HG03159 (cell line): ENCODE data around the gene CIB1.
A peak's percentile ranks its signal among the peaks of the same experiment; 100 is the strongest.
"Not testable (repeated sequence)": the region's sequence is repeated elsewhere in the genome, so short reads cannot be mapped to it uniquely, and the experiment has no call there.

Source experiments
- ATAC-seq: cut with Tn5 transposase; IDR thresholded peaks from one replicate; pipeline ENCODE4 v1.9.1; 2021; ENCODE audit warnings: mild to moderate bottlenecking, moderate library complexity; ENCODE audit not compliant: unreplicated experiment

Gene CIB1

GRCh38 chr15:90233387-90234095 is at the start of gene CIB1:
TSS of gene CIB1 (minus strand) at chr15:90233941. CDS start at chr15:90233885, 56 bp downstream.
- peak; percentile 90 for ATAC-seq

- ATAC-seq: not testable (repeated sequence)
Measured at GRCh38 chr15:90281637-90282036, 47.9 kb upstream of the CIB1 start.

GRCh38 chr15:90280743-90281142 is 47.0 kb upstream of the CIB1 start:
- ATAC-seq: not testable (repeated sequence)

- not testable (repeated sequence) for ATAC-seq
Measured at GRCh38 chr15:90278467-90278866, 44.7 kb upstream of the CIB1 start.

- no peak for ATAC-seq
Measured at GRCh38 chr15:90271459-90272166, 37.9 kb upstream of the CIB1 start.

- no peak for ATAC-seq
Measured at GRCh38 chr15:90270502-90271150, 36.9 kb upstream of the CIB1 start.

GRCh38 chr15:90268415-90268814 is 34.7 kb upstream of the CIB1 start:
- ATAC-seq: no peak

- no peak for ATAC-seq
Measured at GRCh38 chr15:90266485-90266884, 32.7 kb upstream of the CIB1 start.

GRCh38 chr15:90266061-90266431 is 32.3 kb upstream of the CIB1 start:
- ATAC-seq: peak; percentile 4

- ATAC-seq: peak; percentile 90
Measured at GRCh38 chr15:90265271-90266060, 31.7 kb upstream of the CIB1 start, which contains the start of gene NGRN. TSS of gene NGRN (plus strand) at chr15:90265672. CDS start at chr15:90265713, 41 bp downstream.

GRCh38 chr15:90264671-90265070 is 30.9 kb upstream of the CIB1 start:
- no peak for ATAC-seq

- ATAC-seq: no peak
Measured at GRCh38 chr15:90262426-90262825, 28.7 kb upstream of the CIB1 start.

- ATAC-seq: no peak
Measured at GRCh38 chr15:90261811-90262210, 28.1 kb upstream of the CIB1 start.

GRCh38 chr15:90260731-90261130 is 27.0 kb upstream of the CIB1 start:
- ATAC-seq: not testable (repeated sequence)

- ATAC-seq: peak; percentile 69
Measured at GRCh38 chr15:90259524-90259923, 25.8 kb upstream of the CIB1 start.

GRCh38 chr15:90257776-90258175 is 24.0 kb upstream of the CIB1 start:
- no peak for ATAC-seq

- no peak for ATAC-seq
Measured at GRCh38 chr15:90249203-90249863, 15.6 kb upstream of the CIB1 start, which contains the start of gene TTLL13. TSS of gene TTLL13 (plus strand) at chr15:90249556. CDS start at chr15:90250631, 1,075 bp downstream.

- no peak for ATAC-seq
Measured at GRCh38 chr15:90248789-90249202, 15.1 kb upstream of the CIB1 start.

GRCh38 chr15:90243943-90244639 is 10.3 kb upstream of the CIB1 start:
- no peak for ATAC-seq
